ENCODE measurements around the gene EPB41L4B.

DNA sequence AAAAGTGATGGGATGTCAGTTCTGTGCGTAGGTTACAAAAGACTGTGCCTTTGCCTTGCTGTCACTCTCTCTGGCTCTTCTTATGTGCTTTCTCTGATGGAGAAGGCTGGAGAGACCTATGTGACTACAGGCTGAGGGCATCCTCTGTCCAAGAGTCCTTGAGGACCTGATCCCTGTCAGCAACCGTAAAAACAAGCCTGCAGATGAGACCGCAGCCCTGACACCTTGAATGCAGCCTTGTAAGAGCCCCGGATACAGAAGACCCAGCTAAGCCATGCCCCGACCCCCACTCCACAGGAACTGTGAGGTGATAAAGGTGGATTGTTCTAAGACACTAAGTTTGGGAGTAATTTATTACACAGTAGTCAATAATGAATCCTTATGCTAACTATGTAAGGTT lies 121.2 kb downstream of the EPB41L4B start:
- TF ChIP-seq, protein P1, sequence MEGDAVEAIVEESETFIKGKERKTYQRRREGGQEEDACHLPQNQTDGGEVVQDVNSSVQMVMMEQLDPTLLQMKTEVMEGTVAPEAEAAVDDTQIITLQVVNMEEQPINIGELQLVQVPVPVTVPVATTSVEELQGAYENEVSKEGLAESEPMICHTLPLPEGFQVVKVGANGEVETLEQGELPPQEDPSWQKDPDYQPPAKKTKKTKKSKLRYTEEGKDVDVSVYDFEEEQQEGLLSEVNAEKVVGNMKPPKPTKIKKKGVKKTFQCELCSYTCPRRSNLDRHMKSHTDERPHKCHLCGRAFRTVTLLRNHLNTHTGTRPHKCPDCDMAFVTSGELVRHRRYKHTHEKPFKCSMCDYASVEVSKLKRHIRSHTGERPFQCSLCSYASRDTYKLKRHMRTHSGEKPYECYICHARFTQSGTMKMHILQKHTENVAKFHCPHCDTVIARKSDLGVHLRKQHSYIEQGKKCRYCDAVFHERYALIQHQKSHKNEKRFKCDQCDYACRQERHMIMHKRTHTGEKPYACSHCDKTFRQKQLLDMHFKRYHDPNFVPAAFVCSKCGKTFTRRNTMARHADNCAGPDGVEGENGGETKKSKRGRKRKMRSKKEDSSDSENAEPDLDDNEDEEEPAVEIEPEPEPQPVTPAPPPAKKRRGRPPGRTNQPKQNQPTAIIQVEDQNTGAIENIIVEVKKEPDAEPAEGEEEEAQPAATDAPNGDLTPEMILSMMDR (conservative IDR thresholded peaks at IDR 0.05; ENCODE audit: low read depth in 2 of 2) = no peak
- TF ChIP-seq EZH2phosphoT487 (IDR thresholded peaks at IDR 0.05; ENCODE audit: unreplicated experiment) (no peak), EZH2 (IDR thresholded peaks at IDR 0.05; ENCODE audit: low read depth, unreplicated experiment) (no peak), JUNB (IDR thresholded peaks at IDR 0.05; ENCODE audit: unreplicated experiment) (no peak), POLR2AphosphoS5 (IDR thresholded peaks at IDR 0.05; ENCODE audit: low read depth) (no peak), CREB1 (CRISPR knock-in tag; IDR thresholded peaks at IDR 0.05; ENCODE audit: low read depth) (no peak), NANOG (IDR thresholded peaks at IDR 0.05; ENCODE audit: borderline replicate concordance) (no peak), STAT1 (IDR thresholded peaks at IDR 0.05; ENCODE audit: unreplicated experiment) (no peak), ZNF331 (CRISPR knock-in tag; IDR thresholded peaks at IDR 0.05; ENCODE audit: low read depth) (no peak)
- TF ChIP-seq, protein P2, sequence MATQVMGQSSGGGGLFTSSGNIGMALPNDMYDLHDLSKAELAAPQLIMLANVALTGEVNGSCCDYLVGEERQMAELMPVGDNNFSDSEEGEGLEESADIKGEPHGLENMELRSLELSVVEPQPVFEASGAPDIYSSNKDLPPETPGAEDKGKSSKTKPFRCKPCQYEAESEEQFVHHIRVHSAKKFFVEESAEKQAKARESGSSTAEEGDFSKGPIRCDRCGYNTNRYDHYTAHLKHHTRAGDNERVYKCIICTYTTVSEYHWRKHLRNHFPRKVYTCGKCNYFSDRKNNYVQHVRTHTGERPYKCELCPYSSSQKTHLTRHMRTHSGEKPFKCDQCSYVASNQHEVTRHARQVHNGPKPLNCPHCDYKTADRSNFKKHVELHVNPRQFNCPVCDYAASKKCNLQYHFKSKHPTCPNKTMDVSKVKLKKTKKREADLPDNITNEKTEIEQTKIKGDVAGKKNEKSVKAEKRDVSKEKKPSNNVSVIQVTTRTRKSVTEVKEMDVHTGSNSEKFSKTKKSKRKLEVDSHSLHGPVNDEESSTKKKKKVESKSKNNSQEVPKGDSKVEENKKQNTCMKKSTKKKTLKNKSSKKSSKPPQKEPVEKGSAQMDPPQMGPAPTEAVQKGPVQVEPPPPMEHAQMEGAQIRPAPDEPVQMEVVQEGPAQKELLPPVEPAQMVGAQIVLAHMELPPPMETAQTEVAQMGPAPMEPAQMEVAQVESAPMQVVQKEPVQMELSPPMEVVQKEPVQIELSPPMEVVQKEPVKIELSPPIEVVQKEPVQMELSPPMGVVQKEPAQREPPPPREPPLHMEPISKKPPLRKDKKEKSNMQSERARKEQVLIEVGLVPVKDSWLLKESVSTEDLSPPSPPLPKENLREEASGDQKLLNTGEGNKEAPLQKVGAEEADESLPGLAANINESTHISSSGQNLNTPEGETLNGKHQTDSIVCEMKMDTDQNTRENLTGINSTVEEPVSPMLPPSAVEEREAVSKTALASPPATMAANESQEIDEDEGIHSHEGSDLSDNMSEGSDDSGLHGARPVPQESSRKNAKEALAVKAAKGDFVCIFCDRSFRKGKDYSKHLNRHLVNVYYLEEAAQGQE (IDR thresholded peaks at IDR 0.05; ENCODE audit: unreplicated experiment) = no peak
- TF ChIP-seq, protein P3, sequence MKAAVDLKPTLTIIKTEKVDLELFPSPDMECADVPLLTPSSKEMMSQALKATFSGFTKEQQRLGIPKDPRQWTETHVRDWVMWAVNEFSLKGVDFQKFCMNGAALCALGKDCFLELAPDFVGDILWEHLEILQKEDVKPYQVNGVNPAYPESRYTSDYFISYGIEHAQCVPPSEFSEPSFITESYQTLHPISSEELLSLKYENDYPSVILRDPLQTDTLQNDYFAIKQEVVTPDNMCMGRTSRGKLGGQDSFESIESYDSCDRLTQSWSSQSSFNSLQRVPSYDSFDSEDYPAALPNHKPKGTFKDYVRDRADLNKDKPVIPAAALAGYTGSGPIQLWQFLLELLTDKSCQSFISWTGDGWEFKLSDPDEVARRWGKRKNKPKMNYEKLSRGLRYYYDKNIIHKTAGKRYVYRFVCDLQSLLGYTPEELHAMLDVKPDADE (IDR thresholded peaks at IDR 0.05) = no peak
